GM19468 (cell line): ENCODE data around the gene CNN2.

ENCODE experiments used
- ATAC-seq: cut with Tn5 transposase; IDR thresholded peaks from one replicate; pipeline ENCODE4 v1.9.1; 2021; ENCODE audit warnings: mild to moderate bottlenecking, moderate library complexity, moderate number of reproducible peaks; ENCODE audit not compliant: unreplicated experiment; ENCODE audit errors: extremely low read depth

The CNN2 gene

DNA sequence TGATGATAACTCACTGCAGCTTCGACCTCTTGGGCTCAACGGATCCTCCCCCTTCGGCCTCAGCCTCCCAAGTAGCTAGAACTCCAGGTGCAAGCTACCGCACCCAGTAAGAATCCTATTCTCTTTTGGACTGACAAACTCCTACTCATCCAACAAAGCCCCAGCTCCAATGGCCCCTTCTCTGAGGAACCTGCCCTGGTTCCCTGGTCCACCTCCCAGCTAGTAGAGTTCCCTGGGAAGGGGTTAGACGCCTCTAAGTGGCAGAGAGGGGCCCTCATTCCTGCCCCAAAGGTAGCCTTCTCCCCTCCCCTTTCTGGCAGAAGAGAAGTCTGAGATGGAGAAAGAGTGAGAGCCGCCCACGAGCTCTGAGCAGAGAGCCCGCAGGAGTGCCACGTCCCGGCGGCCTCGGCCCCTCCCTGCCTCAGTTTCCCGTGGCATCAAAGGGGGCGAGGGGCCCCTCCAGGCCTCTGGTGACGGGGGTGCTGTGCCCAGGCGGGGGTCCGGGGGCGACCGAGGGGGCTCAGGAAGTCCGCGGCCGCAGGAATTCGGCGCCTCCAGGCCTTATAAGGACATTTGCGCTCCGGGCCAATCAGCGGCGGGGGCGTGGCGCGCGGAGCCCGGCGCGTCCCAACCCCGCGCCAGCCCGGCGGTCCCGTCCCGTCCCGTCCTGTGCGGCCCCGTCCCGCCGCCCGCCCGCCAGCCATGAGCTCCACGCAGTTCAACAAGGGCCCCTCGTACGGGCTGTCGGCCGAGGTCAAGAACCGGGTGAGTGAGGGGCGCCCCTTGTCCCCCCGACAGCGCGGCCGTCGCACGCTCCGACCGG, at the start of gene CNN2:
Gene CNN2 (plus strand): TSS at position 649 of the 823 bp plus-strand sequence. CDS start 54 bp downstream, at position 703.
- ATAC-seq, result no peak

DNA sequence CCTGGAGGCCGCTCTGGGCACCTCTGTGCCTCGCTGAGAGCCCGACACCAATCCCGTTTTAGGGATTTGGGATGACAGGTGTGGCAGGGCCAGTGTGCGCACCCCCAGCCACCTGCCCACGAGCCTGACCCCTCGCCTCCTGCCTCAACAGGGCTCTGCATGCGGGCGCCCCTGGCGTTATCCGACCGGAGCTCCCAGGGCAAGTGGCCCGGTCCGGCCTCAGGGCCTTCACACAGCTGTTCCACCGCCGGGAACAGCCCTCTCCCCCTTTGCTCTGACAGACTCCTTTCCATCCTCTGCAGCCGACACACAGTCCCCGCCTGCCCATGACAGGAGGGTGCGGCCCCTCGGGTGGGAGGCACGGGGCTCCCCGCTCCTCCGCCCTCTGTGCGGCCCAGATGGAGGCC, 49.3 kb upstream of the CNN2 start:
- ATAC-seq, result no peak

DNA sequence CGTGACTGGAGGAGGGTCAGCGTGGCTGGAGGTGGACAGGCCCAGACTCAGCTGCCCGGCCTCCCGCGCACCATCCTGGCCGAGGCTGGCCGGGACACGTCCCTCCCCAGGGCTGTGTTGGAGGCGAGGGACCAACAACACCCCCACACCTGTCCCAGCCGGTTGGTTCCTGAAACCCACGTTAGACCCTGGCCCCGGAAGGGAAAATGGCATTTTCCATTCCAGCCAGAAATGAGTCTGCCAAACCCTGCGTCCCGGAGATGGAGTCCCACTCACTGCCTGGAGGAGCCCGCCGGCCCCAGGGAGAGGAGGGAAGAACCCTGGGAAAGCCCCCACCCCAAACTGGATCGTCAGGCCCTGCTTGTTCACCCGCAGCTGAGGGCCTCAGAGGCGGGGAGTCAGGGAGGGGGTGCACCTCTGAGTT, 47.1 kb upstream of the CNN2 start:
- ATAC-seq, result no peak

DNA sequence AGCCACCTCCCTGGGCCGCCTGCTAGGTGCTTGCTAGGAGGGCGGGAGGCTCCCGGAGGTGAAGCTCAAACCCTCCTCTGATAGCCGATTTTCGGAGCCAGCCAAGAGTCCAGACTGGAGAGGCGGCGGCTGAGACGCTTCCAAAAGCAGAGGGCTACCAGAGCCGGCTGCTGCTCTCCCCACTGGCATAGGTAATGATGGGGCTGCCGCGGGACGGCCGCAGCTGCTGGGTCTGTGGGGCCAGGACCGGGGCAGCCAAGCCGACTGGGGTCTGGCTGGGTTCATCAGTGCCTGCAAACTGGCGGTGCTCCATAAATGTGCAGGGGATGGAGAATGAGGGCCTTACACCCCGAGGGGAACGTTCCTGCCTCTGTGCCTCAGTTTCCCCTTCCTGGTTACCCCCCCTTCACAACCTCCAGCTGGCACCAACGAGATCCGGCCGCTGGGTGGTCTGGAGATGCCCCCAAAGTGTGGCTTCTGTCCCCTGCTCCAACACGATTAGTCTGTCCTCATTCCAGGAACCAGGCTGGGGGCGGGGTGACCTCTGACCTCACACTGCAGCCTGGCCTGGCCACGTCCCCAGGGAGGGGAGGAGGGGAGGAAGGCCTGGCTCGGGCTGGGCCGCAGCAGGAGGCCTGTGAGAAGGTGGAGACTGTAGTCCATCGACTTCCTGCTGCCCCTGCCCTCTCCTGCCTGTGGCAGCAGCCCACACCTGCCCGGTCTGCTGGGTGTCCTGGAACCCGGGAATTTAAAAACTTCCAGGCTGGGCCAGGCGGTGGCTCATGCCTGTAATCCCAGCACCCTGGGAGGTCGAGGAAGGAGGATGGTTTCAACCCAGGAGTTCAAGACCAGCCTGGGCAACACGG, 46.0 kb upstream of the CNN2 start:
- ATAC-seq, result no peak

DNA sequence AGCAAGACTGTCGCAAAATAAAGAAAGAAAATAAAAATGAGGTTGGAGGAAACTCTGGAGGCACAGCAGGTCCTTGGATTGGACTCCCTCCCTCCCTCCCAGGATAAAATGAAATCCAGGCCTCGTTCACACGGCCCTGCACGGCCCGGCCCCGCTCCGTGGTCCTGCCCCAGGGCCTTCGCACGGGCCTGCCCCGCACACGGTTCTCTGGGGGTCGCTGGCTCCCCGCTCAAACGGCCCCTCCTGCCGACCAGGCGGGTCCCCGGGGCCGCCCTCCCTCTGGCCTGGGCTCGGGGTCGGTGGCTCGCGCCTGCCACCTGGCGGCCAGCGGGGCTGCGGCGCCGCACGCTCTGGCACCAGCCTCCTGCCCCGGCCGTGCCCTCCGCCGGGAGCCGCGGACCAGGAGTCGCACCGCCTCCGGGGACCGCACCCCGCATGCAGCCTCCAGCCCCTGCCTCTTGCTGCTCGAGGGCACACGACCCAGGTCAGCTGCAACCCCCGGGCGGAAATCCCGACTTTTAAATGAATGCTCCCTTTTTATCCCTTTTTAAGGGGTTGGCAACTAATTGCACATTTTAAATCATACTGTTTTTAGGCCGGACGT, 43.7 kb upstream of the CNN2 start:
- ATAC-seq, result no peak

DNA sequence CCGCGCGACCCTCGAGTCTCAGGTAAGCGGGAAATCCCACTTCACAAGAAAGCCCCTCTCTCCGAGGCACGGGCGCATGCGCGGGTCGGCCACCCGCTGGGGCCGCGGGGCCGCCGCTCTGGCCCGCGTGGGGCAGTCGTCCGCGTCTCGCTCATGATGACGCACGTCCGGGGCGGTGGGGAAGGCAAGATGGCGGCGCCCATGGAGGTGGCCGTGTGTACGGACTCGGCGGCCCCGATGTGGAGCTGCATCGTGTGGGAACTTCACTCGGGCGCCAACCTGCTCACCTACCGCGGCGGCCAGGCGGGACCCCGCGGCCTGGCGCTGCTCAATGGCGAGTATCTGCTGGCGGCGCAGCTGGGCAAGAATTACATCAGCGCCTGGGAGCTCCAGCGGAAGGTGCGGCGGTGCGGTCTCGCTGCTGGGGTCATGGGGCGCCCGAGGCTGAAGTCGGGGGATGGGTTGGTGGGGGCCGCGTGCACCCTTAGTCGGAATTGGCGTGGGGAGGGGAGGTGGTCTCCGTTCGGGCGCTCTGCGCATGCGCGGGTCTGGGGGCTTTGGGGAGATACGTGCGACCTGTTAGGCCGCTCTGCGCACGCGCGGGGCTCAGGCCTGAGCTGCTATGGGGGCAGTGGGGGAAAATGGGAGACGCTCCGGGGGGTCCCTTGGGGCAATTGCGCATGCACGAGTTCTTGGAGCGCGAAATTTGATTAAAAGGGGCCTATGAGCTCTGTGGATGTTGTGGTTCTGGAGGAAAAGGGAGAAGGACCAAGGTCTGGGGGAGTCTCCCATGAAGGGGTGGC, 42.0 kb upstream of the CNN2 start, which contains the start of gene WDR18:
Gene WDR18 (plus strand): TSS at position 181 of the 803 bp plus-strand sequence. CDS start 9 bp downstream, at position 190.
- no peak for ATAC-seq

DNA sequence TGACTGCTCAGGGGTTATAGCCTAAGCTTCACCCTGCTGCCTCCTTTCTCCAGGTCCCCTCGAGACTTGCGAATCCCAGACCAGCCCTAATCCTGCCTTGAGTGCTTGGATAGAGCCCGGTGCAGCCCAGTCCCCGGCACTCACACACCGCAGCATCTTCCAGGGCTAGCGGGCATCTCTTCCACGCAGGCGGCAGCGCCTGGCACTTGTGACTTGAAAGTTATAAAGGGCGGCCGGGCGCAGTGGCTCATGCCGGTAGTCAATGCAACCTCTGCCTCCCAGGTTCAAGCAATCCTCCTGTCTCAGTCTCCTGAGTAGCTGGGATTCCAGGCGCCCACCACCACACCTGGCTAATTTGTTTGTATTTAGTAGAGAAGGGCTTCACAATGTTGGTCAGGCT, 40.3 kb upstream of the CNN2 start:
- ATAC-seq, result no peak

DNA sequence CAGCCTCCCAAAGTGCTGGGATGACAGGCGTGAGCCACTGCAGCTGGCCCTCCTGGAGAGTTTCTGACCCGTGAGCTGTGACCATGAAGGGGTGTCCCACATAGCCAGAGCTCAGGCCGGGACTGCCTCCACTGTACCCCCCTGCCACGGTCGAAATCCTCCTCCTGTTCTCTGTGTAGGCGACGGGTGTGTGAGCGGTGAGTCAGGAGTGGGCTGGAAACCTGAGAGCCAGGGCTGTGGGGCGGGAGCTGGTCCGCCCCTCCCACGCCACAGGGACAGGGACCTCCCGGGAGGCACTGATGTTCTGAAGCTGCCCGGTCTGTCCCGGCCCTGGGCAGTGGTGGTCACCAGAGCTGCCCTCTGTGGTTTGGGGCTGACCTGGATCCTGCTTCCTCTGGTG, 38.3 kb upstream of the CNN2 start:
- no peak for ATAC-seq

DNA sequence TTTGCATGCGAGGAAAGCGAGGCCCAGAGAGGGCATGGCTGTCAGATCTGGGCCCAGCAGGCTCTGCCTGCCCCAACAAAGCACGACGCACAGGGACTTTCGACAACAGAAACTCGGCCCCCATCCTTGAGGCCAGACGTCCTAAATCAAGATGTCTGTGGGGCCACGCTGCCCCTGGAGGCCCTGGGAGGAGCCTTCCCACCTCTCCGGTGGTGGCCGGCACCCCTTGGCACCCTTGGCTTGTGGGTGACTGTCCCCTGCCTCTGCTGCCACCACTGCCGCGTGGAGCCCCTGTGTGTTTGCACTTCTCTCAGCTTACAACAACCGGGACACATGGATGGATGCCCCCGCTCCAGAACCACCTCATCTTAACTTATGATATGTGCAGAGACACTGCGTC, 37.9 kb upstream of the CNN2 start:
- no peak for ATAC-seq

DNA sequence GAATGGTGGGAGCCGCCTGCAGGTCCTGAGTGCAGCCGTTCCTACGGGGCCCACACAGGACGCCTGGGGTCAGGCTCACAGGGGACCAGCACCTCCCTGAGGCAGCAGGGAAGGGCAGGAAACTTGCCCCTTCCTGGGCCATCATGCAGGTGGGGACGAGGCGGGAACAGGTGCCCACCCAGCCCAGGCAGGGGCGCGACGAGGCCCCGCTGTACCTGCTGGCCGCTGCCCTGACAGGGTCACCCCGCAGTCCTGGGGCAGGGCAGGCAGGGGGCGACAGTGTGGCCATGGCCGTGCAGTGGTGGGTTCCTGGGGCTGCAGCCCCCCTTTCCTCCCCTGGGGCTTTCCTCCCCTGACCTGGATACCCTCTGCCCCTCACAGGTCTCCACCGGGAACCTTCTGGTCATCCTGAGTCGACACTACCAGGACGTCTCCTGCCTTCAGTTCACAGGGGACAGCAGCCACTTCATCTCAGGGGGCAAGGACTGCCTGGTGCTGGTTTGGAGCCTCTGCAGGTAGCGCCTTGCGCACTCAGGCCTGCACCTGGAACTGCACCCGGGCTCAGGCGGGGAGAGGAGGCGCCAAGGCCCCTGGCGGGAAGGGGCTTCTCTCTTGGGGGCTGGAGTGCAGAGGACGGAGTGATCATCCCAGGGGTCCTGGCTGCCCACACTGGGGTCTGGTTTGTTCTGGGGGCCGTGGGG, 36.9 kb upstream of the CNN2 start:
- no peak for ATAC-seq

DNA sequence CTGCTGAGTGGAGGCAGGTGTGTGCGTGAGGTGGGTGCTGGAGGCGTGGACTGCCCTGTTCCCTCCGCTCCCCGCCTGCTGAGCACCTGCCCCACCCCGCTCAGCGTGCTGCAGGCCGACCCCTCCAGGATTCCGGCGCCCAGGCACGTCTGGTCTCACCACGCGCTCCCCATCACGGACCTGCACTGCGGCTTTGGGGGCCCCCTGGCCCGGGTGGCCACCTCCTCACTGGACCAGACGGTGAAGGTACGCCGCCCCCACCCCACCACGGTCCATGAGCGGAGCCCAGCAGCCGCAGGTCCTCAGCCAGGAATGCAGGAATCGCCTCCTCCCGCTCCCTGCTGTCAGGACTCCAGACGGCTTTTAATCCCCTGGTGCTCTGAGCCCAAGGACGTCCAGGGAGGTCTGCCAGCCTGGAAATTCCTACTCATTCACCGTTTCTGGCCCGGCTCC, 36.3 kb upstream of the CNN2 start:
- no peak for ATAC-seq

DNA sequence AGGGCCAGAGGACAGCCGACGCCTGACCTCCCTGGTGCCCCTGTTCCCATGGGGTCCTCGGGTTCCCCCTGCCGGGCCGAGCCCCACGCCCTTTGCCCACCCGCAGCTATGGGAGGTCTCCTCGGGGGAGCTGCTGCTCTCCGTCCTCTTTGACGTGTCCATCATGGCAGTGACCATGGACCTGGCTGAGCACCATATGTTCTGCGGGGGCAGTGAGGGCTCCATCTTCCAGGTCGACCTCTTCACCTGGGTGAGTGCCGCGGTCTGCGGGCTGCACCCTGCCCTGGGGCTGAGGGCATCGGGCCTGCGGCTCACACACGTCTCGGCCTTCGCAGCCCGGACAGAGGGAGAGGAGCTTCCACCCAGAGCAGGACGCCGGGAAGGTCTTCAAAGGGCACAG, 35.7 kb upstream of the CNN2 start:
- ATAC-seq, result no peak

DNA sequence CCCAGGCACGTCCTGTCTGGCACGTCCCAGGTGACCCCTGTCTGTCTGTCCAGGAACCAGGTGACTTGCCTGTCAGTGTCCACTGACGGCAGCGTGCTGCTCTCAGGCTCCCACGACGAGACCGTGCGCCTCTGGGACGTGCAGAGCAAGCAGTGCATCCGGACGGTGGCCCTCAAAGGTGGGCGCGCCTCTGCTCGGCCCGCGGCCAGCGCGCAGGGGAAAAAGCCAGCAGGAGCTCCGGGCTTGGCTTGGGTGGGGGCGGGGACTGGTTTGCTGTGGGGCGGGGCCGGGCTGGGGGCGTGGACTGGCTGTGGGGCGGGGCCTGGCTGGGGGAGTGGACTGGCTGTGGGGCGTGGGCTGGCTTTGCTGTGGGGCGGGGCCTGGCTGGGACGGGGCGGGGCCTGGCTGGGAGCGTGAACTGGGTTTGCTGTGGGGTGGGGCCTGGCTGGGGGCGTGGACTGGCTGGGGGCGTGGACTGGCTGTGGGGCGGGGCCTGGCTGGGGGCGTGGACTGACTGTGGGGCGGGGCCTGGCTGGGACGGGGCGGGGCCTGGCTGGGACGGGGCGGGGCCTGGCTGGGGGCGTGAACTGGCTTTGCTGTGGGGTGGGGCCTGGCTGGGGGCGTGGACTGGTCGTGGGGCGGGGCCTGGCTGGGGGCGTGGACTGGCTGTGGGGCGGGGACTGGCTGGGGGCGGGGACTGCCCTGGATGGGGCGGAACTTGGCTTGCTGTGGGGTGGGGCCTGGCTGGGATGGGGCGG, 35.1 kb upstream of the CNN2 start:
- no peak for ATAC-seq

DNA sequence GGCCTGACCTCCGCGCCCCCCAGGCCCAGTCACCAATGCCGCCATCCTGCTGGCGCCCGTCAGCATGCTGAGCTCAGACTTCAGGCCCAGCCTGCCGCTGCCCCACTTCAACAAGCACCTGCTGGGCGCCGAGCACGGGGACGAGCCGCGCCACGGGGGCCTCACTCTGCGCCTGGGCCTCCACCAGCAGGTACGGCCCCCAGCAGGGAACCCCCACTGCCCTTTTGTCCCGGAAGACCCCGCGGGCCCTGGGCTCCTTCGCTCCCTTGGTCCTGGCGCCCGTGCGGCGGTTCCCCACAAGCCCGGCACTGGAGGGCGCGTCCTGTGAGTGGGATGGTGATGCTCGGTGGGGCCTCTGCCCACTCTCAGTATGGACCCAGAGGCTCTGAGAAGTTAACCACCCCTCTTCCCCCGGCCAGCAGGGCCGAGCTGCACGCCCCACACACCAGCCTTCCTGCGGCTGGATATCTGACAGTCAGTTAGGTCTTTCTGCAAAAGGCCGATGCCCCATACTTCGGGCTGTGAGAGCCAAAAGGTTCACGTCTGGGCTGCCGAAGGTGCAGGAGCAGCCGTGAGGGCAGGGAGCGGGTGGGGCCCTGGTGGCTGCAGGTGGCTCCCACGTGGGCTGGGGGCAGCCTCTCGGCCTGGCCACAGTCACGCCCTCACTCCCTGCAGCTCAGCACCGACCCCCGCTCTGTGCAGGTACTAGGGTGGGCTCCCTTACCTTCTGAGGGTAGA, 34.3 kb upstream of the CNN2 start:
- ATAC-seq, result no peak

DNA sequence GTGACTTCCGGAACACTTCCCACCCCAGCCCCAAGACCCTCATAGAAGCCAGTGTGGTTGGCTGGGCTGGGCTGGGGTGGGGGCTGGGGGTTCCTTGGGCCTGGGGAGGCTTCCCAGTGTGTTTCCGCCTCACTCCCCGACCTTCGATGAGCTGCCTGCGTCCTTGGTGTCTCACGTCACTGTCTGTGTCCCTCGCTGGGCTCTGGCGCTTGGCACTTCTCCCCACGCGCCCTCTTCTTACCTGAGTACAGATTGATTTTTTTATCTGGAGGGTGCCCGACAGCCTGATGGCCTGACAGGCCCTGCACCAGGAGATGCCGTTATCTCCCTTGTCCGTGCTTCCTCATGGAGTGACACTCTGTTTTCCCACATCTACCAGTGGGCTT, 33.7 kb upstream of the CNN2 start:
- no peak for ATAC-seq

DNA sequence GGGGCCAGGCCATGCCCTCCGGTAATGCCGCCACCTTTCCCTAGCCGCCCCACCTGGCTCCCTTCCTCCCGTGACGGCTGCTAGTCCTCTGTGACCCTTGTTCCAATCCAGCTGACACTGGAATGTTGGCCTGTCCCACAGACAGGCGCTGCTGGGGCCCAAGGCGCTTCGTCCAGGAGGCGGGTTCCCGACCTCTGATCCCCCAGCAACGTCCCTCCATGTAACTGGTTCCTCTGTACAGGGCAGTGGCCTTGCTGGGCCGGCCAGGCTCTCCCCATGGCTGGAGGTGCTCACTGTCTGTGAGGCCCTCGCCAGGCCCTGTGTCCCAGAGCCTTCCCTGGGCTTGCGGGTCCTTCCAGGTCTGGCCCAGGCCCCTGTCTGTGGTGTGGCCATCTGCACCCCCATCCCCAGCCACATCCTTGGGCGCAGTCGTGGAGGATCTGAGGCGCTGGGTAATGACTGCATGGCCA, 33.0 kb upstream of the CNN2 start:
- ATAC-seq, result no peak

DNA sequence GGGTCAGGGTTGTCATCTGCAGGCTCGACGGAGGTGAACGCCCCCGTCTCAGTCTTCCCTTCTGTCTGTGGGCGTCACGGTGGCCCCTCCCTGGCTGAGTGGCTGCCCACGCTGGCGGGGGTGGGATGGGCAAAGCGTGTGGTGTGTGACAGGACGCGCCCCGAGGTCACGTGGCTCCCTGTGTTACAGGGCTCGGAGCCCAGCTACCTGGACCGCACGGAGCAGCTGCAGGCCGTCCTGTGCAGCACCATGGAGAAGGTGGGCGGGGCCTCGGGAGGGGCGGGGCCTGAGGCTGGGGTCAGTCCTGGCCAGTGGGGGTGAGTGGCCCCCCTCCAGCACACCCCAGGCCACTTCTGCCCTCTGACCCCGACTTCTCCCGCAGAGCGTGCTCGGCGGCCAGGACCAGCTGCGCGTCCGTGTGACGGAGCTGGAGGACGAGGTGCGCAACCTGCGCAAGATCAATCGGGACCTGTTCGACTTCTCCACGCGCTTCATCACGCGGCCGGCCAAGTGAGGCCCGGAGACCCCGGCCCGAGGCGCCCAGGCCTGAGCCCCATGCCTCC, 32.5 kb upstream of the CNN2 start:
- no peak for ATAC-seq

DNA sequence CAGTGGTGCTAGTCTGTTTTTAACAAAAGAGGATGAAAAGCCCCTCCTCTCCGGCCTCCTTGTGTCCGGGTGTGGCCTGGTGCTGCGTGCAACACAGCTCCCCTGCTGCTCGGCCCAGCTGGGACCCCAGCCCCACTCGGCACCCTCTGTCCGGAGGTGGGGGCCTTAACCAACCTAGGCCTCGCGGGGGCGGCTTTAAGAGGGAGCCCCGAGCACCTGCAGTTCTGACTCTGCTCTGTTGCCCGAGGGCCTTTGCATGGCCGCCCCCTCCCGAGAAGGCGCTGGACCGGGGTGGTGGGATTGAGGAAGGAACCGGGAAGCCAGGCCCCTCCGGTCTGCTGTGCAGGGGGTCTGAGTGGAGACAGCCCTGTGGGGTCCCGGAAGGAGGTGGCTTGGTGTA, 31.9 kb upstream of the CNN2 start:
- ATAC-seq, result no peak
